Measurements from ENCODE around the gene ALDH3A2.
"Not testable (repeated sequence)": the region's sequence is repeated elsewhere in the genome, so short reads cannot be mapped to it uniquely, and the experiment has no call there.

GRCh38 chr17:19669680-19670079 lies 21.1 kb downstream of the ALDH3A2 start:
- TF ChIP-seq, protein P1, sequence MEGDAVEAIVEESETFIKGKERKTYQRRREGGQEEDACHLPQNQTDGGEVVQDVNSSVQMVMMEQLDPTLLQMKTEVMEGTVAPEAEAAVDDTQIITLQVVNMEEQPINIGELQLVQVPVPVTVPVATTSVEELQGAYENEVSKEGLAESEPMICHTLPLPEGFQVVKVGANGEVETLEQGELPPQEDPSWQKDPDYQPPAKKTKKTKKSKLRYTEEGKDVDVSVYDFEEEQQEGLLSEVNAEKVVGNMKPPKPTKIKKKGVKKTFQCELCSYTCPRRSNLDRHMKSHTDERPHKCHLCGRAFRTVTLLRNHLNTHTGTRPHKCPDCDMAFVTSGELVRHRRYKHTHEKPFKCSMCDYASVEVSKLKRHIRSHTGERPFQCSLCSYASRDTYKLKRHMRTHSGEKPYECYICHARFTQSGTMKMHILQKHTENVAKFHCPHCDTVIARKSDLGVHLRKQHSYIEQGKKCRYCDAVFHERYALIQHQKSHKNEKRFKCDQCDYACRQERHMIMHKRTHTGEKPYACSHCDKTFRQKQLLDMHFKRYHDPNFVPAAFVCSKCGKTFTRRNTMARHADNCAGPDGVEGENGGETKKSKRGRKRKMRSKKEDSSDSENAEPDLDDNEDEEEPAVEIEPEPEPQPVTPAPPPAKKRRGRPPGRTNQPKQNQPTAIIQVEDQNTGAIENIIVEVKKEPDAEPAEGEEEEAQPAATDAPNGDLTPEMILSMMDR (IDR thresholded peaks at IDR 0.05): not testable (repeated sequence)
- not testable (repeated sequence) for TF ChIP-seq POLR2A (IDR thresholded peaks at IDR 0.05)
